Adipocyte (in vitro differentiated cells): ENCODE data around the gene NAV2.

ENCODE experiments used
- DNase-seq: peaks from one replicate; pipeline ENCODE4 v3.0.0-alpha.2; 2015; ENCODE audit warnings: low read depth
- H3K27me3 ChIP-seq: replicated peaks from 2 replicates; pipeline ENCODE4 v1.7.0; 2013; ENCODE audit warnings: mild to moderate bottlenecking, low read length, moderate library complexity; ENCODE audit not compliant: control insufficient read depth, insufficient read depth
- H3K36me3 ChIP-seq: 2 replicates; pipeline ENCODE4 v1.7.0; 2013; ENCODE audit warnings: low read length, mild to moderate bottlenecking, moderate library complexity; ENCODE audit not compliant: control insufficient read depth, insufficient read depth, severe bottlenecking
- H3K4me1 ChIP-seq: 2 replicates; pipeline ENCODE4 v1.7.0; 2013; ENCODE audit warnings: mild to moderate bottlenecking, low read length, moderate library complexity; ENCODE audit not compliant: control insufficient read depth, insufficient read depth
- H3K4me3 ChIP-seq: 2 replicates; pipeline ENCODE4 v1.7.0; 2013; ENCODE audit warnings: mild to moderate bottlenecking, low read length, moderate library complexity
- H3K9ac ChIP-seq: 2 replicates; pipeline ENCODE4 v1.7.0; 2013; ENCODE audit warnings: mild to moderate bottlenecking, low read length, moderate library complexity
- H3K9me3 ChIP-seq: 2 replicates; pipeline ENCODE4 v1.7.0; 2013; ENCODE audit warnings: mild to moderate bottlenecking, low read length, moderate library complexity; ENCODE audit not compliant: control insufficient read depth

The NAV2 gene

DNA sequence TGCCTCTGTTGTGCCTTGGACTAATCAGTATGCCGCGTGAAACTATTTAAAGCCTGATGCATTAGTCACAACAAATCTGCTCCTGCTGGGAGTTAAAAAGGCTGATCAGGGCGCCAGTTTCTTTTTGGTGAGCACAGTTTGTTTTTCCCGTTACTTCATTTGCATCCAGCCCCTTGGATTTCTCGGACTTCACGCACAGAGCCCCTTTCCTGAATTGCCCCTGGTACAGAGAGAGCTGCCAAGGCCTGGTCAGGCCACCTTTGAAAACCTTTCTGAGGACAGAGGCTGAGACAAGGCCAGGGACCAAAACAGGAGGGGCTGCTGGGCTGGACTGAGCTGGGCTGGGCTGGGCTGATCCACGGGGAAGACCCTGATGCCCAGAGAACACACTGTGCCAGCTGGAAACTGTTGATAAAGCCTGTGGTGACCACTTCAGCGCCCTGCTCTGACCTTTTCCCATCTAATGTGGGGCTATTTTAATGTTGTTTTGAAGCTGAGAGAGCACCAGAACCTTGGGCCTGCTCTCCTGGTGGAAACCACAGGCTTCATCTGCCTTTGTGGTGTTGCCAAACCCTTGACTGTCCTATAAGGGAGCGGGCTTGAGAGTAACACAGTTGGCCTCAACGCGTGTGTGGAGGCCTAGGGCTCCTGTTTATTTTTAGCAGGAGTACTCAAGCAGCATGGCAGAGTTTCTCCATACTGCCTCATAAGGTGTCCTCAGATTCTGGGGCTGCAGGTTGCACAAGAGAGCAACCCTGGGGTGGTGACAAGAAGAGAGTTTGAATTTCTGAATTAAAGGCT, 44.2 kb downstream of the NAV2 start:
- Histone ChIP-seq H3K4me1 (peaks cover 28% of the 10 kb centered on the region), H3K27me3 (no peaks in the 10 kb centered on the region), H3K9me3 (no peaks in the 10 kb centered on the region), H3K9ac (peak overlapping the region; percentile 61), H3K4me3 (peak overlapping the region; percentile 21), H3K36me3 (peaks cover 22% of the 10 kb centered on the region)
- DNase-seq, result no peak

DNA sequence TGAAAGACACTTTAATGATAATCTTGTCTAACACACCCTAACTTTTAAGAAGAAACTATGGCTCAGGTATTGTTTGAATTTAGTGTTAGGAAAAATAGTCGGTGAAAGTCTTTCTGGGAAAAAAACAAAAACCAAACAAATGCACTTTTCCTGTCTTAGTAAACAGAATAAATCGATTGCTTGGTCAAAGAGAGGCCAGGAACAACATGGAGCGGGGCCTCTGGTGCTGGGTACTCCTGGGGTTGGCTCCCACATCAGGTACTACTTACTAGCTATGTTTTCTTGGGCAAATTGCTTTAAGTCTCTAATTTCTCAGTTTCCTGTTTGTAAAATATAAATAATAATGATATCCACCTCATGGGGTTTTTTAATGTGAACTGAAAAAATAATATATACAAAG, 46.8 kb downstream of the NAV2 start:
- no peaks in the 10 kb centered on the region for H3K9me3 ChIP-seq
- peaks cover 26% of the 10 kb centered on the region for H3K4me1 ChIP-seq
- H3K36me3 ChIP-seq, result peaks cover 9% of the 10 kb centered on the region
- no peaks in the 10 kb centered on the region for H3K27me3 ChIP-seq
- H3K9ac ChIP-seq, result no peak overlapping the region
- H3K4me3 ChIP-seq, result no peak overlapping the region
- no peak for DNase-seq

- Histone ChIP-seq H3K9ac (no peak overlapping the region), H3K36me3 (peaks cover 3% of the 10 kb centered on the region), H3K4me1 (peaks cover 16% of the 10 kb centered on the region), H3K27me3 (no peaks in the 10 kb centered on the region), H3K4me3 (no peak overlapping the region), H3K9me3 (no peaks in the 10 kb centered on the region)
- no peak for DNase-seq
Measured at GRCh38 chr11:19762266-19762665, 49.6 kb downstream of the NAV2 start.

DNA sequence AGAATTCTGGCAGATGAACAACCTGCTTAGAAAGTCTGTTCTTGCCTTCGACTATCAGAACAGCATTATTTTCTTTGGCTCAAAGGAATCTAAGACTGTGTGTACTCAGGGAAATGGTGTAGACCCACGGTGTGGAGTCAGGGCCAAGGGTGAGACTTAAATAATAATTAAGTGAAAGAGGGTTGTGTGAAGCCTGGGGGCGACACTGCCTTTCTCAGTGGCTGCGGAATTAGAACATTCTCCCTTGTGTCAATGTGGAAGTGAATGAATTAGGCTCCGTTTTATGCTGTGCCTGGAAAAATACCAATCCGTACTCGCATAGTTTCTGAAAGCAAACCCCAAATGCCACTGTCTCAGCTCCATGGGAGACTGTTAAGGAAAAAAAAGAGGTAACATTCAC, 50.7 kb downstream of the NAV2 start:
- H3K27me3 ChIP-seq, result no peaks in the 10 kb centered on the region
- no peak for DNase-seq
- no peak overlapping the region for H3K4me3 ChIP-seq
- H3K4me1 ChIP-seq, result peaks cover 17% of the 10 kb centered on the region
- H3K9me3 ChIP-seq, result no peaks in the 10 kb centered on the region
- no peak overlapping the region for H3K9ac ChIP-seq
- H3K36me3 ChIP-seq, result no peaks in the 10 kb centered on the region

DNA sequence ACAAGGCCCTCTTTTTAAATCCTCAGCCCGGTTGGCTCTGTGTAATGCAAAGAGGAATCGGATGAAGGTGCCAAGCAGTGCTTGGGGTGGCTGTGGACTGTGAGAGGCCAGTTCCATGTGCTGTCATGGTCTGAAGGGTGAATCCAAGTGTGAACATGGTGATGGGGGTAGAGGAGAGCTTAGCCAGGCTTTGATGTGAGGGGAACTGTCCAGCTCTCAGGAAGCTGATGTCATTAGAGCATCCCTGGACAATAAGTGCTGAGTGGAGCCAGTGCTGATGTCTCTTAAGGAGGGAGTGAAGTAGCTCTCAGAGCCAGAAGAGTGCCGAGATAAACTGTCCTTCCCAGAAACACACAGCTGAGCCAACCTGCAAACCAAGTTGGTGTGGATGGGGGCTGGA, 53.6 kb downstream of the NAV2 start:
- peak; percentile 20 for DNase-seq
- H3K9me3 ChIP-seq, result no peaks in the 10 kb centered on the region

DNA sequence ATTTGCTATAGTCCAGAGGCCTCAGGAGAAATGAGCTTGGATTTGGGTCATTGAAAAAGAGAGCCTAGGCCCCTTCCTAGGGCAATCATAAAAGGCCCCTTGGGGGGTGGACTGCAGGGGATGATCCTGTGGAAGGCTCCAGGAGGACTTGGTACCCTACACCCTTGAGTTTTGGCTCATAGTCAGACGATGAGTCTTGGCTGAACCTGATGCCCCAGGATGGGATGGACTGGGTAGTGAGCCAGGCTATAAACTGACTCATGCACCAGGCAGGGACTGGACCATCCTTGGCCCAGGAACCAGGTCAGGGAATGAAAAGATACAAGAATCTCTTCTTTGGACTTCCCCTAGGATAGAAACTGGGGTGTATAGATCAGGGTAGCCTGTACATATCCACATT, 54.2 kb downstream of the NAV2 start:
- DNase-seq, result no peak

More for the DNA sequence above, 53.6 kb downstream of the NAV2 start:
- H3K27me3 ChIP-seq, result no peaks in the 10 kb centered on the region
- peaks cover 33% of the 10 kb centered on the region for H3K4me1 ChIP-seq
- H3K9ac ChIP-seq, result no peak overlapping the region
- H3K4me3 ChIP-seq, result no peak overlapping the region
- H3K36me3 ChIP-seq, result no peaks in the 10 kb centered on the region

DNA sequence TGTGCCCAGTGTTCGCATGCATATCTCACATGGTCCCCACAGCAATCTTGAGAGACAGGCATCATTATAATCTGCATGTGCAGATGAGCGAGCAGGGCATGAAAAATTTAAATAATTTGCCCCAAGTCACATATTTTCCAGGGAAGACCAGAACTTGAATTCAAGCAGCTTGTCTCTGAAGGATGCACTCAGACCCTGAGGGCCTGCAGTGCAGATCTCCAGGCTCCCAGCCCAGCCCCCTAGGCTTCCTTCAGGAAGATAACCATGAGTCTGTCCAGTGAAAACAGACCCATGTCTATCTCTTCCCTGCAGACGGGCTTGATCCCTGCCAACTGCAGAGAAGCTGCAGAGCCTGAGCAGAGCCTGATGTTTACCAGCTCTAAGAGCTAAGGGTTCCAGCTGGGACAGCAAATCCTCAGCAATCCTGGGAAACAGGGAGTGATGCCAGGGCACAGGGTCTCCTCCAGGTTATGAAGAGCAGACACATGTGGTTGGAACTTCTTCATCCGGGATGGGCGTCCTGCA, 55.1 kb downstream of the NAV2 start:
- no peaks in the 10 kb centered on the region for H3K9me3 ChIP-seq
- H3K9ac ChIP-seq, result no peak overlapping the region
- DNase-seq, result no peak
- peaks cover 33% of the 10 kb centered on the region for H3K4me1 ChIP-seq
- no peak overlapping the region for H3K4me3 ChIP-seq
- H3K36me3 ChIP-seq, result no peaks in the 10 kb centered on the region
- no peaks in the 10 kb centered on the region for H3K27me3 ChIP-seq

More for the DNA sequence above, 54.2 kb downstream of the NAV2 start:
- Histone ChIP-seq H3K9me3 (no peaks in the 10 kb centered on the region), H3K4me1 (peaks cover 33% of the 10 kb centered on the region), H3K4me3 (no peak overlapping the region), H3K27me3 (no peaks in the 10 kb centered on the region), H3K9ac (no peak overlapping the region), H3K36me3 (no peaks in the 10 kb centered on the region)

- no peaks in the 10 kb centered on the region for H3K9me3 ChIP-seq
- no peak overlapping the region for H3K9ac ChIP-seq
- DNase-seq, result no peak
- H3K36me3 ChIP-seq, result no peaks in the 10 kb centered on the region
- no peaks in the 10 kb centered on the region for H3K27me3 ChIP-seq
- peaks cover 33% of the 10 kb centered on the region for H3K4me1 ChIP-seq
- no peak overlapping the region for H3K4me3 ChIP-seq
Measured at GRCh38 chr11:19768197-19768596, 55.6 kb downstream of the NAV2 start.

GRCh38 chr11:19768815-19769214, 56.2 kb downstream of the NAV2 start:
- DNase-seq, result no peak
- Histone ChIP-seq H3K9me3 (no peaks in the 10 kb centered on the region), H3K36me3 (no peaks in the 10 kb centered on the region), H3K27me3 (no peaks in the 10 kb centered on the region), H3K4me3 (no peak overlapping the region), H3K4me1 (peaks cover 33% of the 10 kb centered on the region), H3K9ac (no peak overlapping the region)

DNA sequence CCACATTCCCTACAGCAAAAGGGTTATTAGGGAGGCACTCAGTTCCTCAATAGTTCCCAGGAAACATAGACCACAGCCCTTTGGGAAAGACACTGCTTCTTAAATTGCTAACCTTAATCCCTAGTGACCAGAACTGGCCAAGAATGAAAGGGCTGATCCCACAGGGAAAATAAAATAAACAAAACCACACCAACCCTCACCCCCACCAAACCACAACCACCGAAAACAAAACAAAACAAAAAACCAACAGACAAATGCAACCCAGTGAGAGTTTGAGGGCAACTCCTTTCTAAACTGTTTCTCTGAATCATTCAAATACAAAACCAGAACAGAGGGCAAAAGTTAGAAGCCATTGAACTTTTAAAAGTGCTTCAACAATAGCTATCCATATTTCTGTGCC, 57.2 kb downstream of the NAV2 start:
- H3K9ac ChIP-seq, result no peak overlapping the region
- no peaks in the 10 kb centered on the region for H3K36me3 ChIP-seq
- peaks cover 33% of the 10 kb centered on the region for H3K4me1 ChIP-seq
- H3K9me3 ChIP-seq, result no peaks in the 10 kb centered on the region
- H3K27me3 ChIP-seq, result no peaks in the 10 kb centered on the region
- peak; percentile 68 for DNase-seq
- no peak overlapping the region for H3K4me3 ChIP-seq

DNA sequence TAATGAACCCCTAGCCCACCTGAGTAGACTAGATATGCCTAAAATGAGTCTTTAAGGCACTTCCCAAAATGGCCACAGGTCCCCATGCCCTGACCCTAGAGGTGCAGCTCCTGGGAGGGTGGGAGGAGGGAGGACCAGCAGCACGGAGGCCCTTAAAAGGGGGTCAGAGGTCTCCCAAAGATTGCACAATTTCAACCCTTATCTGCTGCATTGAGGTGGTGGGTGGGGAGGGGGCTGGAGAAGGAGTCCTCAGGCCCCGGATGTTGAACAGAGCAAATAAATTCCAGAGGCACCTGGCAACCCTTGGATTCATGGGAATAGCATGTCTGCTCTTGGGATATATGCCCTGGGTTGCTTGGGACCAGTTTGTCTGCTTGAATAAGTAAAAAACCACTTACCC, 57.6 kb downstream of the NAV2 start:
- Histone ChIP-seq H3K4me3 (no peak overlapping the region), H3K27me3 (no peaks in the 10 kb centered on the region), H3K4me1 (peaks cover 34% of the 10 kb centered on the region), H3K9me3 (no peaks in the 10 kb centered on the region), H3K9ac (no peak overlapping the region), H3K36me3 (no peaks in the 10 kb centered on the region)
- DNase-seq, result no peak

DNA sequence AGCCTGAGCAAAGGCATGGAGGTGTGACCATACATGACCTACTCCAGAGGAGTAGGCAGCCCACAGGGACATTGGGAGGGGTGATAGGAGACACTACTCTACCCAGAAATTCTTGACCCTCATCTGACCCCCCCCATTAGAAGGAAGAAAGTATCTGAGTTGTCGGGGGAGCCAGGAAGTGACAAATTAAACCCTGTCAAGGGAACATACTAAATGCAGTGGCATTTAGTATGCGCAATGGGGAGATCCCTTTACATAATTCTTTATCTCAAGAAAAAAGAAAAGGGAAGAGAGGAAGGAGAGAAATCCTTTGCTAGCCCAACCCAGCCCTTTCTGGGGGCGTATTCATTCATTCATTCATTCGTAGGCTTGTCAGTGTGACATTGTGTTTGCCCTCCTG, 58.8 kb downstream of the NAV2 start:
- Histone ChIP-seq H3K36me3 (no peaks in the 10 kb centered on the region), H3K4me3 (no peak overlapping the region), H3K9ac (no peak overlapping the region), H3K27me3 (no peaks in the 10 kb centered on the region), H3K4me1 (peaks cover 36% of the 10 kb centered on the region), H3K9me3 (no peaks in the 10 kb centered on the region)
- no peak for DNase-seq
